CD4-positive, alpha-beta T cell (primary cell): ENCODE results near the gene CDK5RAP2. TPM values are rescaled to one million over a fixed set of nuclear protein-coding genes. Genes with fewer than 3 reads are reported as not detected.

Experiments used
- ATAC-seq: fragments of 200-7000 bp; cut with Tn5 transposase; one replicate; pipeline ENCODE4 v1.10.0; 2022; ENCODE audit warnings: mild to moderate bottlenecking; ENCODE audit not compliant: poor library complexity
- CTCF ChIA-PET: fragments of 350-600 bp; sonication (Branson Sonifier 250); formaldehyde crosslinking; loops from one replicate; lab custom pipeline; 2021; ENCODE audit warnings: antibody characterized with exemption, inconsistent platforms; lab: Charles Lee
- POLR2A ChIA-PET: fragments of 350-600 bp; sonication (Branson Sonifier 250); formaldehyde crosslinking; loops from one replicate; lab custom pipeline; 2021; ENCODE audit warnings: antibody characterized with exemption, inconsistent platforms; lab: Charles Lee
- DNase-seq, 14 experiments: peaks; one replicate each; pipeline ENCODE4 v3.0.0-alpha.2; 2013 to 2020; ENCODE audit warnings: mixed read lengths in 2 of 14
- H3K27ac ChIP-seq, 2 donors: one replicate each; pipeline versions ENCODE4 v1.5.1 to v1.7.0; 2013; ENCODE audit warnings: low read length in 2 of 2, low read depth in 1 of 2, mild to moderate bottlenecking in 1 of 2
- H3K27me3 ChIP-seq, 2 experiments: 1 replicate in 1 of 2; 2 replicates in 1 of 2; pipeline versions ENCODE4 v1.6.1 to v1.7.0; 2013; ENCODE audit warnings: low read length in 2 of 2, control low read depth in 1 of 2, mild to moderate bottlenecking in 1 of 2, moderate library complexity in 1 of 2; ENCODE audit not compliant: insufficient read depth in 2 of 2, control insufficient read depth in 1 of 2
- H3K36me3 ChIP-seq: one replicate; pipeline ENCODE4 v1.6.1; 2013; ENCODE audit warnings: low read length, control low read depth; ENCODE audit not compliant: insufficient read depth
- H3K4me1 ChIP-seq: one replicate; pipeline ENCODE4 v1.6.1; 2013; ENCODE audit warnings: low read length, control low read depth; ENCODE audit not compliant: insufficient read depth
- H3K4me3 ChIP-seq: one replicate; pipeline ENCODE4 v1.5.1; 2013; ENCODE audit warnings: mild to moderate bottlenecking, low read length, moderate library complexity
- H3K9me3 ChIP-seq, 2 experiments: 1 replicate in 1 of 2; 2 replicates in 1 of 2; pipeline versions ENCODE4 v1.6.1 to v1.7.0; 2013; ENCODE audit warnings: low read length in 2 of 2, mild to moderate bottlenecking in 2 of 2, control low read depth in 1 of 2, moderate library complexity in 1 of 2; ENCODE audit not compliant: control insufficient read depth in 1 of 2, insufficient read depth in 1 of 2
- H3K27ac Mint-ChIP-seq: one replicate; pipeline ENCODE4 v1.8.0; 2020; ENCODE audit warnings: mixed read lengths
- H3K27me3 Mint-ChIP-seq: one replicate; pipeline ENCODE4 v1.8.0; 2021; ENCODE audit warnings: mixed read lengths
- H3K36me3 Mint-ChIP-seq: one replicate; pipeline ENCODE4 v1.8.0; 2021; ENCODE audit warnings: low read depth, mixed read lengths
- H3K4me1 Mint-ChIP-seq: one replicate; pipeline ENCODE4 v1.8.0; 2021; ENCODE audit warnings: low read depth, mixed read lengths
- H3K4me3 Mint-ChIP-seq: one replicate; pipeline ENCODE4 v1.8.0; 2020; ENCODE audit warnings: mild to moderate bottlenecking, mixed read lengths
- H3K9me3 Mint-ChIP-seq: one replicate; pipeline ENCODE4 v1.8.0; 2020; ENCODE audit warnings: mixed read lengths
- intact Hi-C, 2 experiments: fragments of 100-400 bp; cut with DNase I in 1 of 2; cut with micrococcal nuclease in 1 of 2; formaldehyde crosslinking; loops; one replicate each; pipeline versions ENCODE4 v1.15.1 to v1.9.0; 2023 to 2025; cut with DNase I, micrococcal nuclease
- total RNA-seq, 174 experiments: library from RNA in 2 of 174; stranded (reverse) in 2 of 174; gene quantifications; one replicate each; pipeline ENCODE4 v1.2.3 and lab custom pipeline; 2021 to 2026
- TF ChIP-seq, protein P1 (sequence below): fragments of 200-600 bp; IDR thresholded peaks from one replicate; pipeline ENCODE4 v1.8.0; 2022; ENCODE audit warnings: antibody characterized with exemption, mild to moderate bottlenecking

The CDK5RAP2 gene
- total RNA-seq, 2 experiments from 2014 or later = 55.0 to 56.0 TPM

DNA sequence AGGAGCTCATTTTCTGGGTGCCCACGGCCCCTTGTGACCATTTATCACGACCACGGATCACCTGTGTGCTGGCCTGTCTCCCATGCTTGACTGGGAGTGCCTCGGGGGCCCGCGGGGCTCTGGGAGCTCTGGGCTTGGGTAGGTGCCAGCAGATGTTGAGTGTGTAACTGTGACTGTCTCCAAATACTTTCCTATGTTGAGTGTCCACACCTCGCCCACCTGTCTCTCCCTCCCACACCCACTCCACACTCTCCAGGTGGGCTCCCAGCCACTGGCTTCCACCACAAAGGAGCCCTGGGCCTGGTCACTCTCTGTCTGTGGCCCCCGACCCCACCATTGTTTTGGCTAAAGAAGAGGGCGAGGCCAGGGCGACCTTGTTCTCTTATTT, 196.4 kb downstream of the CDK5RAP2 start:
- CTCF ChIA-PET = no interaction called here
- no peak overlapping the region for H3K27ac Mint-ChIP-seq
- ATAC-seq (no peak), DNase-seq (no peak)
- H3K27ac ChIP-seq = no peak overlapping the region
- no peaks in the 10 kb centered on the region for H3K9me3 Mint-ChIP-seq
- H3K36me3 Mint-ChIP-seq = peaks cover 29% of the 10 kb centered on the region
- intact Hi-C loops = no loop called here
- no peaks in the 10 kb centered on the region for H3K4me1 ChIP-seq
- peaks cover 4% of the 10 kb centered on the region for H3K36me3 ChIP-seq
- no peak overlapping the region for H3K4me3 ChIP-seq
- POLR2A ChIA-PET = no interaction called here
- no peak overlapping the region for H3K4me3 Mint-ChIP-seq
- peaks cover 4 to 17% of the 10 kb centered on the region in 2 experiments for H3K9me3 ChIP-seq
- H3K27me3 ChIP-seq = no peaks in the 10 kb centered on the region
- H3K27me3 Mint-ChIP-seq = no peaks in the 10 kb centered on the region
- H3K4me1 Mint-ChIP-seq = no peaks in the 10 kb centered on the region
- TF ChIP-seq, protein P1, sequence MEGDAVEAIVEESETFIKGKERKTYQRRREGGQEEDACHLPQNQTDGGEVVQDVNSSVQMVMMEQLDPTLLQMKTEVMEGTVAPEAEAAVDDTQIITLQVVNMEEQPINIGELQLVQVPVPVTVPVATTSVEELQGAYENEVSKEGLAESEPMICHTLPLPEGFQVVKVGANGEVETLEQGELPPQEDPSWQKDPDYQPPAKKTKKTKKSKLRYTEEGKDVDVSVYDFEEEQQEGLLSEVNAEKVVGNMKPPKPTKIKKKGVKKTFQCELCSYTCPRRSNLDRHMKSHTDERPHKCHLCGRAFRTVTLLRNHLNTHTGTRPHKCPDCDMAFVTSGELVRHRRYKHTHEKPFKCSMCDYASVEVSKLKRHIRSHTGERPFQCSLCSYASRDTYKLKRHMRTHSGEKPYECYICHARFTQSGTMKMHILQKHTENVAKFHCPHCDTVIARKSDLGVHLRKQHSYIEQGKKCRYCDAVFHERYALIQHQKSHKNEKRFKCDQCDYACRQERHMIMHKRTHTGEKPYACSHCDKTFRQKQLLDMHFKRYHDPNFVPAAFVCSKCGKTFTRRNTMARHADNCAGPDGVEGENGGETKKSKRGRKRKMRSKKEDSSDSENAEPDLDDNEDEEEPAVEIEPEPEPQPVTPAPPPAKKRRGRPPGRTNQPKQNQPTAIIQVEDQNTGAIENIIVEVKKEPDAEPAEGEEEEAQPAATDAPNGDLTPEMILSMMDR = no peak

DNA sequence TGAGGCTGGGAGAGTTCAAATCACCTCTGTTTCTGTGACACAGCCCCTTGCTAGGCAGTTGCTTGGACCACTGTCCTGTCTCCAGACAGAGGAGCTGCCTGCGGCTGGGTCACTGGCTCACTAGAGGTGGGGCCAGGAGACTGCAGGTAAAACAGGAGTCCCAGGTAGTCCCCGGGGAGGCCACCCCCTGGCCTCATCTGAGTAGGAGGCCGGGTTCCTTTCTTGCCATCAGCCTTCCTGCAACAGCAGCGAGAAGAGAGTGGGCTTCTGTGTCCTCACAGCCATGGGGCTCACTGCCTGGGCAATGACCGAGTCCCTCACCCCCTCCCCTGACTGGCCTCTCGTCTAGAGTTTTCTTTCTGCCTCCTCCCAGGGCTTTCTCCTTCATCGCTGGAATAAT, 197.5 kb downstream of the CDK5RAP2 start:
- Mint-ChIP-seq H3K4me3 (no peak overlapping the region), H3K9me3 (no peaks in the 10 kb centered on the region), H3K27ac (no peak overlapping the region), H3K27me3 (no peaks in the 10 kb centered on the region), H3K4me1 (no peaks in the 10 kb centered on the region), H3K36me3 (peaks cover 23% of the 10 kb centered on the region)
- H3K9me3 ChIP-seq = peaks cover 4 to 21% of the 10 kb centered on the region in 2 experiments
- DNase-seq = no peak
- H3K4me1 ChIP-seq = no peaks in the 10 kb centered on the region
- ChIA-PET POLR2A (no interaction called here), CTCF (no interaction called here)
- TF ChIP-seq, protein P1 = no peak
- no peak overlapping the region for H3K27ac ChIP-seq
- no peak overlapping the region for H3K4me3 ChIP-seq
- H3K36me3 ChIP-seq = no peaks in the 10 kb centered on the region
- ATAC-seq = no peak
- intact Hi-C loops = no loop called here
- no peaks in the 10 kb centered on the region for H3K27me3 ChIP-seq

DNA sequence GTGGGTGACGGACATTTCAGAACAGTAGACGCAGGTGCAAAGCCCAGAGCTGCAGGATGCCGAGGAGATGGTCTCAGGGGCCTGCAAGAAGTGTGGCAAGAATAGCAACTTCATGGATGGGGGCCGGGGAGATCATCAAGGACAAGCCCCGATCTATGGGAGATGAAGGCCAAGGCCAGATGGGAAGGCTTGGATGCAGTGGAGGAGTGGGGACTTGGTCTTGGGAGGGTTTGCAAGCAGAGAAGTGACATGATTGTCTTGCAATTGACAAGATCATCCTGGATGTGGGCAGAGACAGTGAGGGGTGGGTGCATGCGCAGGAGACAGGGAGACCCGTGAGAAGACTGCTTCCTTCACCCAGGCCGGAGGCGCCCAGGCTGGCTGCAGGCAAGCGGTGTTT, 198.1 kb downstream of the CDK5RAP2 start:
- H3K9me3 ChIP-seq = peaks cover 4 to 27% of the 10 kb centered on the region in 2 experiments
- H3K4me1 ChIP-seq = no peaks in the 10 kb centered on the region
- intact Hi-C loops = no loop called here
- ATAC-seq (no peak), DNase-seq (no peak)
- no peak overlapping the region for H3K27ac Mint-ChIP-seq
- no peak overlapping the region for H3K4me3 Mint-ChIP-seq
- no peaks in the 10 kb centered on the region for H3K4me1 Mint-ChIP-seq
- no peaks in the 10 kb centered on the region for H3K27me3 Mint-ChIP-seq
- H3K36me3 ChIP-seq = no peaks in the 10 kb centered on the region
- ChIA-PET CTCF (no interaction called here), POLR2A (no interaction called here)
- H3K27ac ChIP-seq = no peak overlapping the region
- no peaks in the 10 kb centered on the region for H3K27me3 ChIP-seq
- TF ChIP-seq, protein P1 = no peak
- H3K9me3 Mint-ChIP-seq = no peaks in the 10 kb centered on the region
- H3K36me3 Mint-ChIP-seq = peaks cover 19% of the 10 kb centered on the region
- no peak overlapping the region for H3K4me3 ChIP-seq
